Astrocyte (in vitro differentiated cells and primary cell): ENCODE data around the gene ZNRF2. TPM values are rescaled to one million over a fixed set of nuclear protein-coding genes. Genes with fewer than 3 reads are reported as not detected.

ENCODE experiments used
- DNase-seq: peaks from one replicate; pipeline ENCODE4 v3.0.0-alpha.2; 2010; ENCODE audit warnings: low read depth
- FAIRE-seq: peaks from 2 replicates; lab custom pipeline; 2011; peaks lifted over from hg19 to GRCh38; lab: Jason Lieb, UNC
- H2AFZ ChIP-seq: 2 replicates; pipeline ENCODE4 v1.6.0; 2012; ENCODE audit warnings: low read depth, low read length, inconsistent platforms
- H3K27ac ChIP-seq: 2 replicates; pipeline ENCODE4 v1.5.1; 2011; ENCODE audit warnings: low read depth, low read length, inconsistent platforms
- H3K27me3 ChIP-seq: 2 replicates; pipeline ENCODE4 v1.6.0; 2011; ENCODE audit warnings: low read length, inconsistent platforms; ENCODE audit not compliant: insufficient read depth
- H3K36me3 ChIP-seq: 2 replicates; pipeline ENCODE4 v1.5.1; 2011; ENCODE audit warnings: low read length, inconsistent platforms; ENCODE audit not compliant: insufficient read depth
- H3K4me1 ChIP-seq: 2 replicates; pipeline ENCODE4 v1.5.1; 2011; ENCODE audit warnings: low read length, inconsistent platforms; ENCODE audit not compliant: insufficient read depth
- H3K4me2 ChIP-seq: 2 replicates; pipeline ENCODE4 v1.6.0; 2012; ENCODE audit warnings: low read length, inconsistent platforms
- H3K4me3 ChIP-seq: 2 replicates; pipeline ENCODE4 v1.5.1; 2011; ENCODE audit warnings: low read depth, mild to moderate bottlenecking, low read length, inconsistent platforms; ENCODE audit not compliant: insufficient read depth
- H3K79me2 ChIP-seq: 2 replicates; pipeline ENCODE4 v1.6.0; 2012; ENCODE audit warnings: mild to moderate bottlenecking, low read length, inconsistent platforms; ENCODE audit not compliant: insufficient read depth
- H3K9ac ChIP-seq: 2 replicates; pipeline ENCODE4 v1.6.0; 2012; ENCODE audit warnings: mild to moderate bottlenecking, low read length, inconsistent platforms
- H3K9me3 ChIP-seq: 2 replicates; pipeline ENCODE4 v1.5.1; 2012; ENCODE audit warnings: low read depth, mild to moderate bottlenecking, low read length, inconsistent platforms; ENCODE audit not compliant: insufficient read depth
- H4K20me1 ChIP-seq: 2 replicates; pipeline ENCODE4 v1.6.0; 2012; ENCODE audit warnings: low read length, inconsistent platforms; ENCODE audit not compliant: insufficient read depth
- H3K27ac Mint-ChIP-seq: one replicate; pipeline ENCODE4 v1.8.0; 2021; ENCODE audit warnings: mild to moderate bottlenecking, mixed read lengths; ENCODE audit not compliant: unreplicated experiment
- H3K27me3 Mint-ChIP-seq: one replicate; pipeline ENCODE4 v1.8.0; 2021; ENCODE audit warnings: low read depth, mixed read lengths; ENCODE audit not compliant: unreplicated experiment
- H3K36me3 Mint-ChIP-seq: one replicate; pipeline ENCODE4 v1.8.0; 2021; ENCODE audit warnings: low read depth, mixed read lengths; ENCODE audit not compliant: unreplicated experiment
- H3K4me1 Mint-ChIP-seq: one replicate; pipeline ENCODE4 v1.8.0; 2021; ENCODE audit warnings: low read depth, mixed read lengths; ENCODE audit not compliant: unreplicated experiment
- H3K4me3 Mint-ChIP-seq: one replicate; pipeline ENCODE4 v1.8.0; 2021; ENCODE audit warnings: mild to moderate bottlenecking, moderate library complexity, mixed read lengths; ENCODE audit not compliant: unreplicated experiment
- H3K9me3 Mint-ChIP-seq: one replicate; pipeline ENCODE4 v1.8.0; 2021; ENCODE audit warnings: mild to moderate bottlenecking, mixed read lengths; ENCODE audit not compliant: unreplicated experiment
- EZH2 ChIP-seq: IDR thresholded peaks from 2 replicates; pipeline ENCODE4 v1.6.1; 2012; ENCODE audit warnings: mild to moderate bottlenecking, low read length, inconsistent platforms; ENCODE audit not compliant: insufficient read depth
- total RNA-seq: library from RNA; stranded (reverse); gene quantifications from 2 replicates; pipeline ENCODE4 v1.2.1, GENCODE V29; 2021
- TF ChIP-seq, protein P1 (sequence below): IDR thresholded peaks from 2 replicates; pipeline ENCODE4 v1.5.1; 2011; ENCODE audit warnings: low read depth, mild to moderate bottlenecking, inconsistent platforms, low read length, moderate library complexity; ENCODE audit not compliant: insufficient read depth

The ZNRF2 gene
- total RNA-seq, 1 donor from 2014 or later, result 9.9 TPM

DNA sequence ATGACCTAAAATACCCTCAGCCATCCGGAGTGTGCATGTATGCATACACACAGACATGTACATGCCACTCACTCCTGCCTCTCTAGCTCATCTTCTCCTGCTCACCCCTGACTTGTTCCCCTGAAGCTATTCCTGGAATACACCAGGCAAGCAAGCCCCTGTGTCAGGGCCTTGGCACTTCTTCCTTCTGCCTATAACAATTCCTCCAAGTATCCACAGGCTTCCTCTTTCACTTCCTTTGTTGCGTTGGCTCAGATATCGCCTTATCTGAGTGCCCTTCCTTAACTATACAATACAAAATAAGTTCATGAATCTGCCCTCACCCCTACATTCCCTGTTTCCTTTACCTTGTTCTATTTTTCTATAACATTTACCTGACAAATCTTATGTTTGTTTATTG is 105.4 kb downstream of the ZNRF2 start:
- no peaks in the 10 kb centered on the region for H3K4me1 ChIP-seq
- Mint-ChIP-seq H3K4me3 (no peak overlapping the region), H3K9me3 (peaks cover 2% of the 10 kb centered on the region), H3K4me1 (peaks cover 6% of the 10 kb centered on the region), H3K36me3 (peaks cover 5% of the 10 kb centered on the region), H3K27me3 (no peaks in the 10 kb centered on the region), H3K27ac (no peak overlapping the region)
- DNase-seq, result no peak
- no peak overlapping the region for H3K4me3 ChIP-seq
- no peak overlapping the region for H3K4me2 ChIP-seq
- no peaks in the 10 kb centered on the region for H4K20me1 ChIP-seq
- FAIRE-seq, result no peak
- H3K9me3 ChIP-seq, result no peaks in the 10 kb centered on the region
- no peaks in the 10 kb centered on the region for H3K79me2 ChIP-seq
- no peak overlapping the region for H3K9ac ChIP-seq
- H2AFZ ChIP-seq, result no peak overlapping the region
- H3K27ac ChIP-seq, result no peak overlapping the region
- no peak for TF ChIP-seq EZH2
- TF ChIP-seq, protein P1, sequence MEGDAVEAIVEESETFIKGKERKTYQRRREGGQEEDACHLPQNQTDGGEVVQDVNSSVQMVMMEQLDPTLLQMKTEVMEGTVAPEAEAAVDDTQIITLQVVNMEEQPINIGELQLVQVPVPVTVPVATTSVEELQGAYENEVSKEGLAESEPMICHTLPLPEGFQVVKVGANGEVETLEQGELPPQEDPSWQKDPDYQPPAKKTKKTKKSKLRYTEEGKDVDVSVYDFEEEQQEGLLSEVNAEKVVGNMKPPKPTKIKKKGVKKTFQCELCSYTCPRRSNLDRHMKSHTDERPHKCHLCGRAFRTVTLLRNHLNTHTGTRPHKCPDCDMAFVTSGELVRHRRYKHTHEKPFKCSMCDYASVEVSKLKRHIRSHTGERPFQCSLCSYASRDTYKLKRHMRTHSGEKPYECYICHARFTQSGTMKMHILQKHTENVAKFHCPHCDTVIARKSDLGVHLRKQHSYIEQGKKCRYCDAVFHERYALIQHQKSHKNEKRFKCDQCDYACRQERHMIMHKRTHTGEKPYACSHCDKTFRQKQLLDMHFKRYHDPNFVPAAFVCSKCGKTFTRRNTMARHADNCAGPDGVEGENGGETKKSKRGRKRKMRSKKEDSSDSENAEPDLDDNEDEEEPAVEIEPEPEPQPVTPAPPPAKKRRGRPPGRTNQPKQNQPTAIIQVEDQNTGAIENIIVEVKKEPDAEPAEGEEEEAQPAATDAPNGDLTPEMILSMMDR, result no peak
- no peaks in the 10 kb centered on the region for H3K36me3 ChIP-seq
- no peaks in the 10 kb centered on the region for H3K27me3 ChIP-seq

DNA sequence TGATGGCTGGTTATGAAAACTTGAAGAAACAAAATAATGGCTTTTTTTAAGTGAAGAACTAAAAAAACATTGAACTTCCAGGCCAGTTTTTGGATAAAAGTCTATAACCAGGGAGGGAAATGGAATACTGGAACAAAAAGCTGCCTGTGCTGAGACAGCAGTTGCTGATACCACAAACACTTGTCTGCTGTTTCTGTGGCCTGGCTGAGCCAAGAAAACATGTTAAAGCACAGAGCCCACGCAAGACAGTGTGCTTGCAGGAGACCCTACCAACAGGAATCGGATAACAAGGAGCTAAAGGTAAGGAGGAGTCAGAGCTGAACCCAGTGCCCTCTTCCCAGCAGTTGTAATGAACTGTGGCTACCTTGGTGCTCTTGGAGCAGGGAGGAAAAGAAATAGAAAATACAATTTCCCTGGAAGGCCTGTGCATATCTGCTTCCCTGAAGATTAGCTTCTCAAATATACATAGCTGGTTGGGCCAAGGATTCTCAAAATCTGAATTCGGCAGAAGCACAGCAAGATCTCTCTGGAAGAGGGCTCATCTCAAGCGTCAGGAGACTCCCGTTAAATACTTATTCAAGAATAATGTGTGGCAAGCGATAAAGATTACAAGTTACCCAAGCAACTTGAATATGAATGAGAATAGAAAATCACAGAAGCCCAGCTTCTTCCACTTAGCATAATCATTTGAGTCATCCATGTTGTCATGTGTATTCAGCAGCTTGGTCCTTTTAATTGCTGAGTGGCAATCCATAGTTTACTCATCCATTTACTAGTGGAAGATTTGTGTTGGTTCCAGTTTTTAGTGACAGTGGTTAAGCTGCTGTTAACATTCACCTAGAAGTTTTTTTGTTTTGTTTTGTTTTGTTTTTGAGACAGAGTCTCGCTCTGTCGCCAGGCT is 106.6 kb downstream of the ZNRF2 start:
- Histone ChIP-seq H3K9me3 (no peaks in the 10 kb centered on the region), H3K79me2 (no peaks in the 10 kb centered on the region), H3K4me1 (no peaks in the 10 kb centered on the region), H4K20me1 (no peaks in the 10 kb centered on the region), H2AFZ (no peak overlapping the region), H3K4me3 (no peak overlapping the region), H3K9ac (no peak overlapping the region), H3K27me3 (no peaks in the 10 kb centered on the region), H3K4me2 (no peak overlapping the region), H3K27ac (no peak overlapping the region), H3K36me3 (no peaks in the 10 kb centered on the region)
- Mint-ChIP-seq H3K27ac (no peak overlapping the region), H3K4me1 (peaks cover 6% of the 10 kb centered on the region), H3K27me3 (no peaks in the 10 kb centered on the region), H3K36me3 (peaks cover 5% of the 10 kb centered on the region), H3K4me3 (no peak overlapping the region), H3K9me3 (peaks cover 2% of the 10 kb centered on the region)
- TF ChIP-seq EZH2, result no peak
- TF ChIP-seq, protein P1, result no peak
- FAIRE-seq (no peak), DNase-seq (no peak)

DNA sequence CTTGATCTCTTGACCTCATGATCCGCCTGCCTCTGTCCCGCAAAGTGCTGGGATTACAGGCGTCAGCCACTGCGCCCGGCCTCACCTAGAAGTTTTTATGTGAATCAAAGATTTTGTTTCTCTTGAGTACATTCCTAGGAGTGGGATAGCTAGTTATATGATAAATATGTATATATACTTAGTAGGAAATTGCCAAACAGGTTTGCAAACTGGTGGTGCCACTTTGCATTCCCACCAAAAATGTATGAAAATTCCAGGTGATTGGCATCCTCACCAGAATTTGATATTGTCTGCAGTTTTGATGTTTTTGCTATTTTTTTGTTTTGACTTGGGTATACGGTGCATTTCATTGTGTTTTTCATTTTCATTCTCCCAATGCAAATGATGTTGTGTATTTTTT is 107.4 kb downstream of the ZNRF2 start:
- no peaks in the 10 kb centered on the region for H3K27me3 Mint-ChIP-seq
- H3K4me1 ChIP-seq, result no peaks in the 10 kb centered on the region

More for the DNA sequence above, 107.4 kb downstream of the ZNRF2 start:
- H3K27ac Mint-ChIP-seq, result no peak overlapping the region
- no peak overlapping the region for H3K4me2 ChIP-seq
- FAIRE-seq, result no peak
- no peak overlapping the region for H2AFZ ChIP-seq
- DNase-seq, result no peak
- no peaks in the 10 kb centered on the region for H3K79me2 ChIP-seq
- no peaks in the 10 kb centered on the region for H3K9me3 ChIP-seq
- H3K4me3 Mint-ChIP-seq, result no peak overlapping the region
- no peaks in the 10 kb centered on the region for H4K20me1 ChIP-seq
- H3K9me3 Mint-ChIP-seq, result peaks cover 2% of the 10 kb centered on the region
- H3K27ac ChIP-seq, result no peak overlapping the region
- peaks cover 6% of the 10 kb centered on the region for H3K4me1 Mint-ChIP-seq
- TF ChIP-seq, protein P1, result no peak
- TF ChIP-seq EZH2, result no peak
- H3K4me3 ChIP-seq, result no peak overlapping the region
- H3K36me3 Mint-ChIP-seq, result peaks cover 5% of the 10 kb centered on the region
- no peaks in the 10 kb centered on the region for H3K36me3 ChIP-seq
- no peak overlapping the region for H3K9ac ChIP-seq
- no peaks in the 10 kb centered on the region for H3K27me3 ChIP-seq
